Breast epithelium (tissue), 4 donors: ENCODE data around the gene MON1B. TPM values are rescaled to one million over a fixed set of nuclear protein-coding genes. Genes with fewer than 3 reads are reported as not detected.
A peak's percentile ranks its signal among the peaks of the same experiment; 100 is the strongest.

Source experiments
- DNase-seq, 2 donors: peaks; one replicate each; pipeline ENCODE4 v3.0.0-alpha.2; 2019; ENCODE audit warnings: low spot score in 2 of 2
- H3K27ac ChIP-seq, 2 donors: fragments of 200-600 bp; sonication (generic) in 1 of 2; one replicate each; pipeline ENCODE4 v1.5.1; 2016 to 2019; ENCODE audit warnings: mild to moderate bottlenecking in 1 of 2
- H3K27me3 ChIP-seq, 2 donors: fragments of 200-600 bp; sonication (generic) in 1 of 2; one replicate each; pipeline versions ENCODE4 v1.5.1 to v1.6.0; 2017 to 2019; ENCODE audit warnings: control low read depth in 1 of 2, mild to moderate bottlenecking in 1 of 2
- H3K36me3 ChIP-seq: fragments of 200-600 bp; one replicate; pipeline ENCODE4 v1.5.1; 2019
- H3K4me1 ChIP-seq, 2 donors: fragments of 200-600 bp; sonication (generic); one replicate each; pipeline ENCODE4 v1.5.1; 2016 to 2019; ENCODE audit warnings: control low read depth in 1 of 2
- H3K4me3 ChIP-seq, 3 donors: fragments of 200-600 bp; sonication (generic); 1 replicate in 2 of 3; 2 replicates in 1 of 3; pipeline ENCODE4 v1.5.1; 2016 to 2019; ENCODE audit warnings: mild to moderate bottlenecking in 3 of 3, moderate library complexity in 2 of 3
- H3K9me3 ChIP-seq, 2 donors: fragments of 200-600 bp; sonication (generic) in 1 of 2; one replicate each; pipeline ENCODE4 v1.5.1; 2016 to 2019; ENCODE audit warnings: control low read depth in 1 of 2
- POLR2A ChIP-seq: fragments of 450-650 bp; IDR thresholded peaks from one replicate; pipeline ENCODE4 v1.6.1; 2016; ENCODE audit warnings: antibody characterized with exemption, mild to moderate bottlenecking, moderate library complexity
- POLR2AphosphoS5 ChIP-seq, 3 donors: sonication (generic); formaldehyde crosslinking; IDR thresholded peaks; one replicate each; pipeline ENCODE4 v1.6.1; 2017; ENCODE audit warnings: antibody characterized with exemption in 3 of 3
- intact Hi-C: fragments of 100-400 bp; cut with DNase I; formaldehyde crosslinking; loops from one replicate; pipeline ENCODE4 v1.15.1; 2023; ENCODE audit warnings: low total_unique reads
- total RNA-seq, 3 donors: library from RNA; depleted of rRNA; stranded (reverse); fragments of >200 nt; gene quantifications; one replicate each; pipeline ENCODE4 v1.1.0, GENCODE V29; 2016
- TF ChIP-seq, protein P1 (sequence below), 3 donors: fragments of 450-650 bp; IDR thresholded peaks; one replicate each; pipeline ENCODE4 v1.5.1; 2016 to 2017; ENCODE audit warnings: antibody characterized with exemption in 3 of 3, mild to moderate bottlenecking in 3 of 3, moderate library complexity in 3 of 3

The MON1B gene
- total RNA-seq = 10 to 100 TPM; 21.6 to 26.6 (median 22.5) TPM

DNA sequence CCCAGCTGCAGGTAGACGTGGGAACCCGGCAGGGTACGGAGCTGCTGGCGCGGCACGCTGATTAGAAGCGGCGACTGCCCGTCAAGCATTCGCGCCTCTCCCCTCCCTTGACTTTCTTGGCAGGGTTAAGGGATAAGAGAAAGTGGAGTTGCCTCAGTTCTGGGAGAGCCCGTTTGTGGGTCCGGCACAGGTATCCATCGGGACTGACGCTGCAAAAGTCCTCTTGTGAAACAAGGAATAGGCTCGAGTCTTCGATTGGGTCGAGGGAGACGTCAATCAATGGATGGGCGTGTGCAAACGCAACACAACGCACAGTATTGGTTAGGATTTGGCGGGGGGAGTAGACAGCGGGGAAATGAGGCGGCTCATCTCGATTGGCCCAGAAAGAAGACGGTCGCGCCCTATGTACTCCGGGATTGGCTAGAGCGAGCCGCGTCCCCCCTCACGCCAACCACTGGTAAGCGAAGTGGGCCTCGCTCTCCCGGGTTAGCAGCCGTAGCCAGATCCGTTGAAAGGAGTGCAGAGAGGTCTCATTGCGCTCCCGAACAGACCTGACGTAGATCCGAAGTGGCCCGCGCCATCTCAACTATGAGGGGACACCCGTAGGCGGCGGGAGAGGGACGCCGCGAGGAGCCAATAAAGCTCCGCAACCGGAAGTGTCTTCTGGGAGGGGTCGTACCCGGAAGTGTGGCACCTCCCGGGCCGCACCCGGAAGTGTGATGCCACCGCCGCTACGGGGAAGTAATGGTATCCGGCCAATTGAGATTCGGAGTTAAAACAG, at the start of gene MON1B:
Gene MON1B, plus strand, starts transcription at position 713 of the 781 bp plus-strand sequence. CDS start 296 bp downstream, outside the sequence.
- TF ChIP-seq, protein P1, sequence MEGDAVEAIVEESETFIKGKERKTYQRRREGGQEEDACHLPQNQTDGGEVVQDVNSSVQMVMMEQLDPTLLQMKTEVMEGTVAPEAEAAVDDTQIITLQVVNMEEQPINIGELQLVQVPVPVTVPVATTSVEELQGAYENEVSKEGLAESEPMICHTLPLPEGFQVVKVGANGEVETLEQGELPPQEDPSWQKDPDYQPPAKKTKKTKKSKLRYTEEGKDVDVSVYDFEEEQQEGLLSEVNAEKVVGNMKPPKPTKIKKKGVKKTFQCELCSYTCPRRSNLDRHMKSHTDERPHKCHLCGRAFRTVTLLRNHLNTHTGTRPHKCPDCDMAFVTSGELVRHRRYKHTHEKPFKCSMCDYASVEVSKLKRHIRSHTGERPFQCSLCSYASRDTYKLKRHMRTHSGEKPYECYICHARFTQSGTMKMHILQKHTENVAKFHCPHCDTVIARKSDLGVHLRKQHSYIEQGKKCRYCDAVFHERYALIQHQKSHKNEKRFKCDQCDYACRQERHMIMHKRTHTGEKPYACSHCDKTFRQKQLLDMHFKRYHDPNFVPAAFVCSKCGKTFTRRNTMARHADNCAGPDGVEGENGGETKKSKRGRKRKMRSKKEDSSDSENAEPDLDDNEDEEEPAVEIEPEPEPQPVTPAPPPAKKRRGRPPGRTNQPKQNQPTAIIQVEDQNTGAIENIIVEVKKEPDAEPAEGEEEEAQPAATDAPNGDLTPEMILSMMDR (IDR thresholded peaks at IDR 0.05) = peak in 2 of 3 donors; percentile 21 to 25
- peak; percentile 48 for TF ChIP-seq POLR2A
- TF ChIP-seq POLR2AphosphoS5 (IDR thresholded peaks at IDR 0.05) = peak; percentile 85 to 92 (median 91)
- H3K4me1 ChIP-seq = peaks cover 0 to 9% of the 10 kb centered on the region in 2 donors
- H3K27ac ChIP-seq = peak within 1 kb of the TSS; percentile 96
- H3K9me3 ChIP-seq = no peaks in the 10 kb centered on the region
- DNase-seq = peak; percentile 97 to 99
- no peaks in the 10 kb centered on the region for H3K27me3 ChIP-seq
- H3K36me3 ChIP-seq = no peaks in the 10 kb centered on the region
- peak within 1 kb of the TSS; percentile 66 to 87 (median 77) for H3K4me3 ChIP-seq
- intact Hi-C loops = no loop called here

DNA sequence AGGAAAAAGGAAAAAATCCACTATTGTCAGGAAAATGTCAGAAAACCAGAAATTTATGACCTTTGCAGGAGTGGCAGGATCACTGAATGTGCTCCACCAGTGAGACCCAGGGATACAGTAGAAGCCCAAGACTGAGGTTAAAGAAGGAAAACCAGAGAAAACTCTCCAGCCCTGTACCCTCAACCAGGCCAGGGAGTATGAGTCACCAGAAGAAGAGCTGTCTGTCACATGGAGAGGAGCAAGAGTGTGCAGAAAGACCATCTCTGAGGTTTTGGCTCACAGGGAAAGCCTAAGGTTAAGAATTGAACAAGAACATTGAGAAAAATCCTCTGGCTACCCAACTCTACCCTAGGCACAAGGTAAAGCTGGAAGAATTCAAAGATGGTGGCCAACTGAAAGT, 47.6 kb upstream of the MON1B start:
- peaks cover 0 to 11% of the 10 kb centered on the region in 2 donors for H3K9me3 ChIP-seq
- no peaks in the 10 kb centered on the region for H3K36me3 ChIP-seq
- H3K27me3 ChIP-seq = no peaks in the 10 kb centered on the region
- H3K4me1 ChIP-seq = no peaks in the 10 kb centered on the region
- no peak overlapping the region for H3K27ac ChIP-seq
- no peak overlapping the region for H3K4me3 ChIP-seq
- intact Hi-C loops = no loop called here
- no peak for TF ChIP-seq POLR2AphosphoS5 (IDR thresholded peaks at IDR 0.05)
- TF ChIP-seq POLR2A = no peak
- TF ChIP-seq, protein P1 (IDR thresholded peaks at IDR 0.05) = no peak
- no peak for DNase-seq

- H3K9me3 ChIP-seq = peaks cover 0 to 11% of the 10 kb centered on the region in 2 donors
- no peaks in the 10 kb centered on the region for H3K36me3 ChIP-seq
- H3K4me3 ChIP-seq = no peak overlapping the region
- H3K4me1 ChIP-seq = no peaks in the 10 kb centered on the region
- intact Hi-C loops = no loop called here
- H3K27ac ChIP-seq = no peak overlapping the region
- TF ChIP-seq, protein P1 (IDR thresholded peaks at IDR 0.05) = no peak
- TF ChIP-seq POLR2A = no peak
- TF ChIP-seq POLR2AphosphoS5 (IDR thresholded peaks at IDR 0.05) = no peak
- no peak for DNase-seq
- no peaks in the 10 kb centered on the region for H3K27me3 ChIP-seq
Observed at GRCh38 chr16:77148121-77148520, 42.9 kb upstream of the MON1B start.

- intact Hi-C loops = no loop called here
- Histone ChIP-seq H3K9me3 (no peaks in the 10 kb centered on the region), H3K27me3 (no peaks in the 10 kb centered on the region), H3K36me3 (no peaks in the 10 kb centered on the region), H3K4me3 (no peak overlapping the region), H3K27ac (peak overlapping the region in 1 of 2 donors; percentile 69), H3K4me1 (no peaks in the 10 kb centered on the region)
- no peak for DNase-seq
- TF ChIP-seq POLR2AphosphoS5 (IDR thresholded peaks at IDR 0.05) (no peak), POLR2A (no peak)
- TF ChIP-seq, protein P1 (IDR thresholded peaks at IDR 0.05) = no peak
Observed at GRCh38 chr16:77157346-77158058, 33.5 kb upstream of the MON1B start.

DNA sequence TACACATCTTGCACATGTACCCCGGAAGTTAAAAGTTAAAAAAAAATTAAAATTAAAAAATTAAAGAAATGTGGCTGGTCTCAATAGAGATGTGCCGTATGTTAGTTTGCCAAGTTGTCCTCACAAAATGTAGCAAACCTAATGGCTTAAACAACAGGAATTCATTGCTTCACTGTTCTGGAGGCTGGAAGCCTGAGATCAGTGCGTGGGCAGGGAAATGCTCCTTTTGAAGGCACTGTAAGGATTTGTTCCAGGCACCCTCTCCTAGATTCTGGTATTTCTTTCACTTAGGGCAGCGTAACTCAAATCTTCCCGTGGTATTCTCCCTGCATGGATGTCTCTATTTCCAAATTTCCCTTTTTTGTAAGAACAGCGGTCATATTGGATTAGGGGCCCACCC, 32.7 kb upstream of the MON1B start:
- Histone ChIP-seq H3K9me3 (no peaks in the 10 kb centered on the region), H3K36me3 (no peaks in the 10 kb centered on the region), H3K4me3 (no peak overlapping the region), H3K27me3 (no peaks in the 10 kb centered on the region), H3K27ac (peak overlapping the region in 1 of 2 donors; percentile 69), H3K4me1 (no peaks in the 10 kb centered on the region)
- intact Hi-C loops = no loop called here
- DNase-seq = no peak
- TF ChIP-seq POLR2AphosphoS5 (IDR thresholded peaks at IDR 0.05) = no peak
- no peak for TF ChIP-seq POLR2A
- TF ChIP-seq, protein P1 (IDR thresholded peaks at IDR 0.05) = no peak
